T47D (cell line): ENCODE data around the gene LGALS3.

ENCODE experiments used
- DNase-seq, 2 experiments: peaks; one replicate each; pipeline versions ENCODE4 v3.0.0 to v3.0.0-alpha.2; 2011 to 2012; ENCODE audit warnings: low read depth in 1 of 2, low spot score in 1 of 2
- JUND ChIP-seq: IDR thresholded peaks from 2 replicates; pipeline ENCODE4 v1.6.1; 2012; ENCODE audit warnings: low read depth
- in situ Hi-C: cut with HindIII; loops from 2 replicates; pipeline ENCODE4 v1.10.0; 2016; ENCODE audit warnings: low sequenced_read_pairs, low pct_unique_long_range_greater_than_20kb

Gene LGALS3

GRCh38 chr14:55127460-55127951 lies 1.5 kb upstream of the LGALS3 start:
- no peak for TF ChIP-seq JUND
- no peak for DNase-seq
- in situ Hi-C loops, result no loop called here

- DNase-seq, result no peak
- in situ Hi-C loops, result no loop called here
- TF ChIP-seq JUND, result no peak
Observed at GRCh38 chr14:55128386-55129085, 516 bp upstream of the LGALS3 start.

- in situ Hi-C loops, result no loop called here
- DNase-seq, result peak; percentile 65 to 78
- TF ChIP-seq JUND, result no peak
Observed at GRCh38 chr14:55129428-55130195, 560 bp downstream of the LGALS3 start.

- peak; percentile 82 to 85 for DNase-seq
- TF ChIP-seq JUND, result no peak
- in situ Hi-C loops, result no loop called here
Observed at GRCh38 chr14:55130196-55130550, 1.1 kb downstream of the LGALS3 start.

GRCh38 chr14:55131370-55132137 lies 2.5 kb downstream of the LGALS3 start:
- peak in 1 of 2 experiments; percentile 69 for DNase-seq
- no peak for TF ChIP-seq JUND
- in situ Hi-C loops, result no loop called here

GRCh38 chr14:55133416-55133815 lies 4.4 kb downstream of the LGALS3 start:
- in situ Hi-C loops, result no loop called here
- TF ChIP-seq JUND, result no peak
- peak; percentile 44 to 82 for DNase-seq

- no peak for DNase-seq
- in situ Hi-C loops, result no loop called here
- TF ChIP-seq JUND, result no peak
Observed at GRCh38 chr14:55136241-55136640, 7.2 kb downstream of the LGALS3 start.

GRCh38 chr14:55136885-55137786 lies 8.1 kb downstream of the LGALS3 start:
- no peak for TF ChIP-seq JUND
- in situ Hi-C loops, result no loop called here
- DNase-seq, result no peak

- peak in 1 of 2 experiments; percentile 20 for DNase-seq
Observed at GRCh38 chr14:55138091-55138490, 9.0 kb downstream of the LGALS3 start.

GRCh38 chr14:55139141-55139540 lies 10.1 kb downstream of the LGALS3 start:
- TF ChIP-seq JUND, result no peak
- in situ Hi-C loops, result no loop called here
- no peak for DNase-seq

More at GRCh38 chr14:55138091-55138490, 9.0 kb downstream of the LGALS3 start:
- no peak for TF ChIP-seq JUND
- in situ Hi-C loops, result no loop called here

- in situ Hi-C loops, result no loop called here
- no peak for TF ChIP-seq JUND
- no peak for DNase-seq
Observed at GRCh38 chr14:55139696-55140509, 10.9 kb downstream of the LGALS3 start.
